K562 (cell line): ENCODE data around the gene ARHGAP10. TPM values are rescaled to one million over a fixed set of nuclear protein-coding genes. Genes with fewer than 3 reads are reported as not detected.

Source experiments
- ATAC-seq: fragments of 200-7000 bp; cut with Tn5 transposase; 3 replicates; pipeline ENCODE4 v1.9.1; 2020; ENCODE audit warnings: moderate library complexity
- BruUV-seq: library from RNA; stranded (reverse); fragments of 400-500 nt; replicated peaks from 2 replicates; lab custom pipeline; 2021; lab: Mats Ljungman, UMichigan
- CTCF ChIA-PET: fragments of 300-600 bp; formaldehyde crosslinking; extraction: SDS; loops from one replicate; lab custom pipeline; 2021; ENCODE audit warnings: low intra/inter-chr PET ratio; lab: Yijun Ruan, JAX
- POLR2A ChIA-PET: fragments of 300-600, 350-650 bp; sonication (Branson Sonifier 250); formaldehyde crosslinking; extraction: SDS; loops from one replicate; lab custom pipeline; 2021; ENCODE audit warnings: antibody characterized with exemption, inconsistent platforms; lab: Yijun Ruan, JAX
- DNase-seq, 4 experiments: peaks; one replicate each; pipeline versions ENCODE4 v3.0.0 to v3.0.0-alpha.2; 2011 to 2018; ENCODE audit warnings: low spot score in 3 of 4, mixed read lengths in 3 of 4; ENCODE audit errors: extremely low read depth in 1 of 4
- FAIRE-seq: peaks from 2 replicates; lab custom pipeline; 2011; peaks lifted over from hg19 to GRCh38; lab: Jason Lieb, UNC
- H2AFZ ChIP-seq: 2 replicates; pipeline ENCODE4 v1.6.0; 2011; ENCODE audit warnings: low read depth, low read length, control low read depth, inconsistent platforms
- H3K27ac ChIP-seq: fragments of 200-600 bp; 3 replicates; pipeline ENCODE4 v1.8.0; 2011; ENCODE audit warnings: low read depth, mild to moderate bottlenecking, control low read depth, inconsistent platforms, low read length, moderate library complexity, mixed read lengths; ENCODE audit errors: extremely low read depth
- H3K27me3 ChIP-seq, 2 experiments: fragments of 300-600 bp in 1 of 2; 2 replicates in 1 of 2; 3 replicates in 1 of 2; pipeline versions ENCODE4 v1.6.0 to v1.8.0; 2011; ENCODE audit warnings: inconsistent platforms in 2 of 2, low read length in 2 of 2, mild to moderate bottlenecking in 1 of 2, mixed read lengths in 1 of 2, moderate library complexity in 1 of 2; ENCODE audit not compliant: control insufficient read depth in 2 of 2, insufficient read depth in 2 of 2
- H3K36me3 ChIP-seq: fragments of 300-600 bp; 3 replicates; pipeline ENCODE4 v1.8.0; 2011; ENCODE audit warnings: mild to moderate bottlenecking, low read length, inconsistent platforms; ENCODE audit not compliant: control insufficient read depth, insufficient read depth
- H3K4me1 ChIP-seq, 2 experiments: fragments of 200-600 bp in 1 of 2; replicated peaks in 1 of 2; 2 replicates in 1 of 2; 3 replicates in 1 of 2; pipeline versions ENCODE4 v1.5.1 to v1.8.0; 2011; ENCODE audit warnings: inconsistent platforms in 2 of 2, low read length in 2 of 2, mild to moderate bottlenecking in 1 of 2, mixed read lengths in 1 of 2, moderate library complexity in 1 of 2; ENCODE audit not compliant: control insufficient read depth in 2 of 2, insufficient read depth in 2 of 2
- H3K4me2 ChIP-seq: 2 replicates; pipeline ENCODE4 v1.6.1; 2011; ENCODE audit warnings: low read length, control low read depth, inconsistent platforms, mixed read lengths; ENCODE audit not compliant: insufficient read depth
- H3K4me3 ChIP-seq: fragments of 200-600 bp; sonication (generic), shearing (Covaris generic); 2 replicates; pipeline ENCODE4 v1.5.1; 2016; ENCODE audit warnings: control low read depth, inconsistent platforms
- H3K79me2 ChIP-seq: fragments of 200-600 bp; 3 replicates; pipeline ENCODE4 v1.8.0; 2011; ENCODE audit warnings: low read length, inconsistent platforms; ENCODE audit not compliant: control insufficient read depth, insufficient read depth
- H3K9ac ChIP-seq, 2 experiments: 2 replicates each; pipeline versions ENCODE4 v1.6.0 to v1.6.1; 2011; ENCODE audit warnings: low read depth in 2 of 2, low read length in 2 of 2, control low read depth in 1 of 2, inconsistent platforms in 1 of 2, mild to moderate bottlenecking in 1 of 2, mixed read lengths in 1 of 2; ENCODE audit not compliant: insufficient read depth in 1 of 2
- H3K9me1 ChIP-seq: one replicate; pipeline ENCODE4 v1.6.0; 2011; ENCODE audit warnings: inconsistent platforms, mild to moderate bottlenecking, low read length, moderate library complexity; ENCODE audit not compliant: control insufficient read depth, insufficient read depth
- H3K9me3 ChIP-seq: replicated peaks from 2 replicates; pipeline ENCODE4 v1.5.1; 2011; ENCODE audit warnings: low read depth, low read length, inconsistent platforms; ENCODE audit not compliant: control insufficient read depth, insufficient read depth
- H4K20me1 ChIP-seq: replicated peaks from 2 replicates; pipeline ENCODE4 v1.6.1; 2011; ENCODE audit warnings: low read length, inconsistent platforms, mixed read lengths; ENCODE audit not compliant: control insufficient read depth, insufficient read depth
- MCM2 ChIP-seq: fragments of 450-650 bp; IDR thresholded peaks from 2 replicates; pipeline ENCODE4 v1.6.1; 2017; ENCODE audit warnings: low read depth, mild to moderate bottlenecking
- MED1 ChIP-seq: sonication (generic); formaldehyde crosslinking; IDR thresholded peaks from 2 replicates; pipeline ENCODE4 v1.8.1; 2023; ENCODE audit warnings: missing genetic modification reagents, borderline replicate concordance
- RB1 ChIP-seq: fragments of 450-650 bp; IDR thresholded peaks from 2 replicates; pipeline ENCODE4 v1.6.1; 2017; ENCODE audit warnings: low read depth, mild to moderate bottlenecking
- SMARCC2 ChIP-seq: fragments of 450-650 bp; IDR thresholded peaks from 2 replicates; pipeline ENCODE4 v1.6.1; 2017; ENCODE audit warnings: antibody characterized with exemption, moderate library complexity, mild to moderate bottlenecking, low read depth
- YY1 ChIP-seq, 3 experiments: IDR thresholded peaks; 2 replicates each; pipeline ENCODE4 v1.6.1; 2011; ENCODE audit warnings: low read length in 2 of 3, mild to moderate bottlenecking in 2 of 3, moderate library complexity in 2 of 3, borderline replicate concordance in 1 of 3, control low read depth in 1 of 3, low read depth in 1 of 3; ENCODE audit not compliant: insufficient read depth in 3 of 3, insufficient replicate concordance in 2 of 3, control insufficient read depth in 1 of 3, insufficient read length in 1 of 3; ENCODE audit errors: extremely low read depth in 1 of 3
- ZNF143 ChIP-seq: sonication (generic); formaldehyde crosslinking; IDR thresholded peaks from 2 replicates; pipeline ENCODE4 v1.9.0; 2022; ENCODE audit warnings: mild to moderate bottlenecking, missing genetic modification reagents
- ZNF239 ChIP-seq: fragments of 250-450 bp; sonication (Bioruptor Pico); IDR thresholded peaks from 2 replicates; pipeline ENCODE4 v1.4.0; 2020; ENCODE audit warnings: mild to moderate bottlenecking
- ZNF280B ChIP-seq: fragments of 250-450 bp; sonication (Bioruptor Pico); IDR thresholded peaks from 2 replicates; pipeline ENCODE4 v1.5.1; 2021; ENCODE audit warnings: mild to moderate bottlenecking
- ZNF696 ChIP-seq: fragments of 250-450 bp; sonication (Bioruptor Pico); conservative IDR thresholded peaks from 2 replicates; pipeline ENCODE4 v1.4.0; 2020; ENCODE audit warnings: mild to moderate bottlenecking, moderate library complexity
- WGBS: fragments of 100-300 bp; shearing (Covaris generic); methylation state at CpG from one replicate; pipeline ENCODE4 v1.1.6; 2016; ENCODE audit warnings: low coverage, mixed read lengths; ENCODE audit not compliant: insufficient coverage; ENCODE audit errors: missing lambda C conversion rate; 5-methylcytosine and 5-hydroxymethylcytosine counted together
- in situ Hi-C: fragments of 300-500 bp; cut with MboI; formaldehyde crosslinking; loops from 4 replicates; pipeline ENCODE4 v1.15.0; 2018; ENCODE audit warnings: inconsistent platforms, mixed read lengths
- intact Hi-C: fragments of 100-400 bp; cut with micrococcal nuclease; formaldehyde crosslinking; loops from 2 replicates; pipeline ENCODE4 v1.14.2; 2022
- polyA plus RNA-seq, 8 experiments: library from polyadenylated mRNA; depleted of rRNA in 4 of 8; stranded (reverse) in 5 of 8; unstranded in 3 of 8; fragments of >200 nt; fragmentation: Nextera tagmentation in 2 of 8; fragmentation: Illumina TruSeq in 1 of 8; extraction: Ambion mirVana in 2 of 8; extraction: Trizol in 1 of 8; gene quantifications; 2 replicates each; pipeline versions ENCODE4 v1.2.1 to v1.2.3, GENCODE V29; 2011 to 2014; ENCODE audit warnings: inconsistent platforms in 1 of 8, missing spikeins in 1 of 8
- total RNA-seq, 7 experiments: library from RNA; depleted of rRNA in 6 of 7; stranded (reverse); fragments of >200 nt in 6 of 7; fragmentation: Illumina TruSeq in 2 of 7; extraction: Trizol in 2 of 7; gene quantifications; 2 replicates each; pipeline versions ENCODE4 v1.2.1 to v1.2.3, GENCODE V29; 2011 to 2021; ENCODE audit warnings: low replicate concordance in 1 of 7
- TF ChIP-seq, protein P1 (sequence below): fragments of 450-650 bp; IDR thresholded peaks from 2 replicates; pipeline ENCODE4 v1.6.1; 2017; ENCODE audit warnings: mild to moderate bottlenecking, moderate library complexity
- TF ChIP-seq, protein P2 (sequence below): fragments of 450-650 bp; IDR thresholded peaks from 2 replicates; pipeline ENCODE4 v1.6.1; 2018; ENCODE audit not compliant: partially characterized antibody

The ARHGAP10 gene
- total and polyA plus RNA-seq, 9 of the 15 experiments (the other 6 are each of a cell fraction or from before 2014, with no cell fraction given): 0.03 to 0.22 (median 0.06) TPM; not detected in 3

DNA sequence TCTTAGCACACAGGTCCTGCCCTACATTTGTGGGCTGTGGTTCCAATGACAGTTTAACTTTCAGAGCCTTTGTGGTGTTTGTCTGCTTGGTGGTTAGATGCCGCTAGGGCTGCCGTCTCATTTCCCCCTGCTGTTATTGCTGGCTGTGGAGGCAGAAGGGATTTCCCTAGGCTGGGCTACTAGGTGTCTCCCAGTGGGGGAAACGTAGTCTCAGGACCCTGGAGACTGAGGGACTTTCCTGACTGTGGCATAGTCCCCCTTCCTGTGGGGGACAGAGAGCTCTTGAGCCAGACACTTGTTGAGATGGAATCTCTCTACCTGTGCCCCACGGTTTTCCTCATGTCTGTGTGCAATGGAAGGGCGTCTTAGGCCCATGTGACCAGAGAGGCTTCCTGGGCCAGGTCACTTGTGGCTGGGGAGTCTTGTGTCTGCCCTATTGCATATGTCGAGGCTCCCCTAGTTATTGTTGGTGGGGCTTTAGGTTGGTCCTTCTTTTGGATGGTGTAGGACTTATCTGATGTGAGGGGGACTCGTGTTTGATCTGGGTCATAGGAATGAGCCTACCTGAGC, 68.2 kb downstream of the ARHGAP10 start:
- POLR2A ChIA-PET: interaction anchor here (0.7 kb wide), 1 partner anchor 25 kb away, joined by 3 read pairs; no protein-coding TSS in a partner anchor
- Histone ChIP-seq H2AFZ (no peak overlapping the region), H3K36me3 (no peaks in the 10 kb centered on the region), H3K4me2 (no peak overlapping the region), H3K9ac (no peak overlapping the region), H4K20me1 (no peaks in the 10 kb centered on the region), H3K79me2 (no peaks in the 10 kb centered on the region), H3K4me1 (no peaks in the 10 kb centered on the region), H3K9me1 (no peaks in the 10 kb centered on the region), H3K27me3 (peaks cover 0 to 6% of the 10 kb centered on the region in 2 experiments; a peak in 3 of 5 replicates), H3K9me3 (no peaks in the 10 kb centered on the region), H3K27ac (no peak overlapping the region), H3K4me3 (no peak overlapping the region)
- in situ Hi-C loops: no loop called here
- WGBS: 0% methylated on average over 5 of the region's 7 CpGs
- ATAC-seq (no peak), FAIRE-seq (no peak), DNase-seq (no peak)
- BruUV-seq: no TSS peak
- intact Hi-C loops: no loop called here
- CTCF ChIA-PET: no interaction called here
- TF ChIP-seq ZNF280B (CRISPR knock-in tag): no peak
- TF ChIP-seq MCM2: no peak
- no peak for TF ChIP-seq YY1 (IDR thresholded peaks at IDR 0.05; ENCODE audit: borderline replicate concordance in 1 of 3, control insufficient read depth in 1 of 3, extremely low read depth in 1 of 3, insufficient read depth in 3 of 3, insufficient read length in 1 of 3, insufficient replicate concordance in 2 of 3, low read depth in 1 of 3, low read length in 2 of 3)
- TF ChIP-seq, protein P1, sequence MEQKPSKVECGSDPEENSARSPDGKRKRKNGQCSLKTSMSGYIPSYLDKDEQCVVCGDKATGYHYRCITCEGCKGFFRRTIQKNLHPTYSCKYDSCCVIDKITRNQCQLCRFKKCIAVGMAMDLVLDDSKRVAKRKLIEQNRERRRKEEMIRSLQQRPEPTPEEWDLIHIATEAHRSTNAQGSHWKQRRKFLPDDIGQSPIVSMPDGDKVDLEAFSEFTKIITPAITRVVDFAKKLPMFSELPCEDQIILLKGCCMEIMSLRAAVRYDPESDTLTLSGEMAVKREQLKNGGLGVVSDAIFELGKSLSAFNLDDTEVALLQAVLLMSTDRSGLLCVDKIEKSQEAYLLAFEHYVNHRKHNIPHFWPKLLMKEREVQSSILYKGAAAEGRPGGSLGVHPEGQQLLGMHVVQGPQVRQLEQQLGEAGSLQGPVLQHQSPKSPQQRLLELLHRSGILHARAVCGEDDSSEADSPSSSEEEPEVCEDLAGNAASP: no peak
- no peak for TF ChIP-seq ZNF143 (CRISPR knock-in tag)
- no peak for TF ChIP-seq SMARCC2
- no peak for TF ChIP-seq RB1
- TF ChIP-seq MED1 (CRISPR knock-in tag): no peak
- TF ChIP-seq, protein P2, sequence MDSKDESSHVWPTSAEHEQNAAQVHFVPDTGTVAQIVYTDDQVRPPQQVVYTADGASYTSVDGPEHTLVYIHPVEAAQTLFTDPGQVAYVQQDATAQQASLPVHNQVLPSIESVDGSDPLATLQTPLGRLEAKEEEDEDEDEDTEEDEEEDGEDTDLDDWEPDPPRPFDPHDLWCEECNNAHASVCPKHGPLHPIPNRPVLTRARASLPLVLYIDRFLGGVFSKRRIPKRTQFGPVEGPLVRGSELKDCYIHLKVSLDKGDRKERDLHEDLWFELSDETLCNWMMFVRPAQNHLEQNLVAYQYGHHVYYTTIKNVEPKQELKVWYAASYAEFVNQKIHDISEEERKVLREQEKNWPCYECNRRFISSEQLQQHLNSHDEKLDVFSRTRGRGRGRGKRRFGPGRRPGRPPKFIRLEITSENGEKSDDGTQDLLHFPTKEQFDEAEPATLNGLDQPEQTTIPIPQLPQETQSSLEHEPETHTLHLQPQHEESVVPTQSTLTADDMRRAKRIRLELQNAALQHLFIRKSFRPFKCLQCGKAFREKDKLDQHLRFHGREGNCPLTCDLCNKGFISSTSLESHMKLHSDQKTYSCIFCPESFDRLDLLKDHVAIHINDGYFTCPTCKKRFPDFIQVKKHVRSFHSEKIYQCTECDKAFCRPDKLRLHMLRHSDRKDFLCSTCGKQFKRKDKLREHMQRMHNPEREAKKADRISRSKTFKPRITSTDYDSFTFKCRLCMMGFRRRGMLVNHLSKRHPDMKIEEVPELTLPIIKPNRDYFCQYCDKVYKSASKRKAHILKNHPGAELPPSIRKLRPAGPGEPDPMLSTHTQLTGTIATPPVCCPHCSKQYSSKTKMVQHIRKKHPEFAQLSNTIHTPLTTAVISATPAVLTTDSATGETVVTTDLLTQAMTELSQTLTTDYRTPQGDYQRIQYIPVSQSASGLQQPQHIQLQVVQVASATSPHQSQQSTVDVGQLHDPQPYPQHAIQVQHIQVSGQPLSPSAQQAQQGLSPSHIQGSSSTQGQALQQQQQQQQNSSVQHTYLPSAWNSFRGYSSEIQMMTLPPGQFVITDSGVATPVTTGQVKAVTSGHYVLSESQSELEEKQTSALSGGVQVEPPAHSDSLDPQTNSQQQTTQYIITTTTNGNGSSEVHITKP: no peak
- TF ChIP-seq ZNF696 (CRISPR knock-in tag): no peak
- no peak for TF ChIP-seq ZNF239 (CRISPR knock-in tag)
